GM18508 (cell line): ENCODE results near the gene MORN3.
"Not testable (repeated sequence)": the region's sequence is repeated elsewhere in the genome, so short reads cannot be mapped to it uniquely, and the experiment has no call there.

Source experiments
- ATAC-seq: cut with Tn5 transposase; IDR thresholded peaks from one replicate; pipeline ENCODE4 v1.9.1; 2021; ENCODE audit warnings: moderate number of reproducible peaks; ENCODE audit not compliant: insufficient read depth, unreplicated experiment

The MORN3 gene

GRCh38 chr12:121649322-121649721 is 20.1 kb downstream of the MORN3 start:
- no peak for ATAC-seq

- ATAC-seq, result no peak
Measured at GRCh38 chr12:121648458-121649028, 20.9 kb downstream of the MORN3 start.

- ATAC-seq, result no peak
Measured at GRCh38 chr12:121641343-121641630, 28.2 kb downstream of the MORN3 start.

GRCh38 chr12:121638298-121639202 is 30.9 kb downstream of the MORN3 start:
- no peak for ATAC-seq

- no peak for ATAC-seq
Measured at GRCh38 chr12:121637231-121637914, 32.1 kb downstream of the MORN3 start.

GRCh38 chr12:121634836-121635235 is 34.6 kb downstream of the MORN3 start:
- ATAC-seq, result no peak

GRCh38 chr12:121633833-121634196 is 35.6 kb downstream of the MORN3 start:
- not testable (repeated sequence) for ATAC-seq

GRCh38 chr12:121632069-121632970 is 37.1 kb downstream of the MORN3 start:
- no peak for ATAC-seq

- ATAC-seq, result no peak
Measured at GRCh38 chr12:121630791-121631355, 38.6 kb downstream of the MORN3 start.

- ATAC-seq, result no peak
Measured at GRCh38 chr12:121628536-121628935, 40.9 kb downstream of the MORN3 start.

GRCh38 chr12:121628037-121628436 is 41.4 kb downstream of the MORN3 start:
- ATAC-seq, result no peak

- peak; percentile 3 for ATAC-seq
Measured at GRCh38 chr12:121626853-121627640, 42.4 kb downstream of the MORN3 start.

GRCh38 chr12:121626087-121626852 is 43.2 kb downstream of the MORN3 start, which contains the start of gene ORAI1:
TSS of gene ORAI1 (plus strand) at chr12:121626530.
- peak; percentile 45 for ATAC-seq

- ATAC-seq, result no peak
Measured at GRCh38 chr12:121620333-121620891, 49.0 kb downstream of the MORN3 start.

- ATAC-seq, result no peak
Measured at GRCh38 chr12:121618659-121619233, 50.7 kb downstream of the MORN3 start.

- ATAC-seq, result no peak
Measured at GRCh38 chr12:121614872-121615467, 54.5 kb downstream of the MORN3 start.

- ATAC-seq, result no peak
Measured at GRCh38 chr12:121613462-121613861, 56.0 kb downstream of the MORN3 start.
